Heart right ventricle (tissue), 16 donors: ENCODE data around the gene LONP2. TPM values are rescaled to one million over a fixed set of nuclear protein-coding genes. Genes with fewer than 3 reads are reported as not detected.

ENCODE experiments used
- ATAC-seq, 8 donors: fragments of 200-7000 bp; cut with Tn5 transposase; one replicate each; pipeline ENCODE4 v1.9.1; 2020; ENCODE audit warnings: mild to moderate bottlenecking in 8 of 8, moderate library complexity in 8 of 8, moderate number of reproducible peaks in 1 of 8
- DNase-seq, 2 donors: peaks; one replicate each; pipeline ENCODE4 v3.0.0-alpha.2; 2020
- H3K27ac ChIP-seq, 10 donors: fragments of 200-600 bp; sonication (generic) in 2 of 10; one replicate each; pipeline versions ENCODE4 v1.5.0 to v1.8.0; 2020 to 2022; ENCODE audit warnings: mild to moderate bottlenecking in 3 of 10
- H3K27me3 ChIP-seq, 7 donors: fragments of 200-600 bp; one replicate each; pipeline ENCODE4 v1.8.0; 2021 to 2022; ENCODE audit warnings: mild to moderate bottlenecking in 2 of 7
- H3K36me3 ChIP-seq, 9 donors: fragments of 200-600 bp; sonication (generic) in 1 of 9; one replicate each; pipeline versions ENCODE4 v1.5.0 to v1.8.0; 2020 to 2022; ENCODE audit warnings: mild to moderate bottlenecking in 2 of 9
- H3K4me1 ChIP-seq, 9 donors: fragments of 200-600 bp; sonication (generic) in 1 of 9; one replicate each; pipeline versions ENCODE4 v1.5.0 to v1.8.0; 2020 to 2022; ENCODE audit warnings: mild to moderate bottlenecking in 4 of 9
- H3K4me3 ChIP-seq, 10 donors: fragments of 200-600 bp; sonication (generic) in 2 of 10; one replicate each; pipeline versions ENCODE4 v1.5.0 to v1.8.0; 2020 to 2022; ENCODE audit warnings: mild to moderate bottlenecking in 7 of 10, moderate library complexity in 2 of 10
- H3K9me3 ChIP-seq, 11 donors: fragments of 200-600 bp in 10 of 11; sonication (generic) in 2 of 11; one replicate each; pipeline versions ENCODE4 v1.5.0 to v1.8.0; 2013 to 2022; ENCODE audit warnings: mild to moderate bottlenecking in 2 of 11, control low read depth in 1 of 11, moderate library complexity in 1 of 11
- CTCF ChIP-seq, 9 donors: fragments of 200-600 bp; sonication (generic) in 2 of 9; IDR thresholded peaks; one replicate each; pipeline versions ENCODE4 v1.5.0 to v1.8.0; 2021 to 2022; ENCODE audit warnings: antibody characterized with exemption in 9 of 9, mild to moderate bottlenecking in 5 of 9, moderate library complexity in 1 of 9
- WGBS, 2 donors: extraction: QIAGEN DNeasy Blood & Tissue Kit; methylation state at CpG; one replicate each; pipeline ENCODE4 v1.1.7; 2013; ENCODE audit warnings: inconsistent platforms in 1 of 2; 5-methylcytosine and 5-hydroxymethylcytosine counted together
- intact Hi-C, 10 donors: fragments of 100-400 bp; cut with DNase I; formaldehyde crosslinking; loops; one replicate each; pipeline versions ENCODE4 v1.11.1 to v1.14.2; 2022
- polyA plus RNA-seq, 2 donors: library from polyadenylated mRNA; stranded (reverse); fragments of 200-250 nt; gene quantifications; one replicate each; pipeline ENCODE4 v1.2.3, GENCODE V29; 2013
- total RNA-seq, 10 donors: library from RNA; stranded (reverse); fragmentation: NEBNext Ultra II Directional in 3 of 10; extraction: Animal tissue kit (Norgen Biotek cat#: 25700) in 3 of 10; gene quantifications; one replicate each; pipeline versions ENCODE4 v1.2.1 to v1.2.4, GENCODE V29; 2021 to 2023
- donor health status: Arrhythmogenic right ventricular cardiomyopathy.
- donor health status: ischemic (EF 13 %, LVEDD 7.1; RV severe dilation, severe dysfunction).
- donor health status: healthy with polysubstance abuse.
- donor health status: DM: no; HTN: yes; CAD: no.
- donor health status: DM: no; HTN: no; CAD: no.
- donor health status: ischemic (EF 25% LVEDD 6.9; RV normal size, moderate dysfunction).
- donor health status: ischemic (EF 25% LVEDD 5.7; RV mildly dilated, moderate dysfunction).
- donor health status: healthy.
- donor health status: DM: yes; HTN: yes; CAD: no.
- donor health status: Ischemic cardiomyopathy.
- donor health status: ischemic (EF 35%, LVEDD 5.7; RV mildly dilated, moderate dysfunction).
- donor health status: nonischemic (EF 11% LVEDD 7.7; RV severe dilation, severe dysfunction).
- donor health status: DM: yes; HTN: yes; CAD: no.
- donor health status: PGD.
- donor health status: ischemic (EF 29% LVEDD 5.4; RV normal size, mild dysfunction).
- donor health status: nonischemic (EF 23%, LVEDD 6.1; RV moderate dilation, normal function).

The LONP2 gene
- total and polyA plus RNA-seq, 12 donors = 16.5 to 86.6 (median 74.5) TPM

- ATAC-seq = no peak
- no peak for TF ChIP-seq CTCF (IDR thresholded peaks at IDR 0.05)
- Histone ChIP-seq H3K9me3 (no peaks in the 10 kb centered on the region), H3K27ac (no peak overlapping the region), H3K27me3 (peaks cover 0 to 20% (median 7%) of the 10 kb centered on the region in 7 donors), H3K36me3 (no peaks in the 10 kb centered on the region), H3K4me1 (no peaks in the 10 kb centered on the region), H3K4me3 (no peak overlapping the region)
- 71 to 74% methylated on average over 8 of the region's 8 CpGs for WGBS, 2 donors
- no peak for DNase-seq
- intact Hi-C loops = no loop called here
Measured at GRCh38 chr16:48206594-48207242, 37.4 kb upstream of the LONP2 start.

GRCh38 chr16:48210747-48211146 lies 33.4 kb upstream of the LONP2 start:
- Histone ChIP-seq H3K9me3 (no peaks in the 10 kb centered on the region), H3K4me1 (no peaks in the 10 kb centered on the region), H3K36me3 (no peaks in the 10 kb centered on the region), H3K27ac (no peak overlapping the region), H3K4me3 (no peak overlapping the region), H3K27me3 (peaks cover 0 to 20% (median 7%) of the 10 kb centered on the region in 7 donors)
- ATAC-seq (no peak), DNase-seq (no peak)
- no peak for TF ChIP-seq CTCF (IDR thresholded peaks at IDR 0.05)
- 90 to 91% methylated on average over 6 of the region's 6 CpGs for WGBS, 2 donors
- intact Hi-C loops = no loop called here

DNA sequence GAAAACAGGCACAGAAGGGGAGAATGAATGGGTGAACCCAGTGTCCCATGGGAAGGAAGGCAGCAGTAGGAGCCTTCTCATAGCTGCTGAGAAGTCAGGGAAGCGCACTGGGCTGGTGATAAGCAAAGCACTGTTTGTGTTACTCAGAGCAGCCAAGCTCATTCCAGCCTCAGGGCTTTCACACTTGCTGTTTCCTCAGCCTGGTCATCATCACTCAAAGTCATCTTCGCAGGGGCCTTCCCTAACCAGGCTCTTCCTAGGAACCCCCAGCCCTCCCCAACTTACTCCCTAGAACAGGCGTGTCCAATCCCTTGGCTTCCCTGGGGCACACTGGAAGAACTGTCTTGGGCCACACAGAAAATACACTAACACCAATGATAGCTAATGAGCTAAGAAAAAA lies 32.1 kb upstream of the LONP2 start:
- no peaks in the 10 kb centered on the region for H3K4me1 ChIP-seq
- no peaks in the 10 kb centered on the region for H3K9me3 ChIP-seq
- ATAC-seq = no peak
- H3K27me3 ChIP-seq = peaks cover 0 to 17% (median 6%) of the 10 kb centered on the region in 7 donors
- H3K27ac ChIP-seq = no peak overlapping the region
- H3K4me3 ChIP-seq = no peak overlapping the region
- intact Hi-C loops = no loop called here
- H3K36me3 ChIP-seq = no peaks in the 10 kb centered on the region
- no peak for DNase-seq
- WGBS, 2 donors = 64 to 73% methylated on average over 3 of the region's 3 CpGs
- no peak for TF ChIP-seq CTCF (IDR thresholded peaks at IDR 0.05)

DNA sequence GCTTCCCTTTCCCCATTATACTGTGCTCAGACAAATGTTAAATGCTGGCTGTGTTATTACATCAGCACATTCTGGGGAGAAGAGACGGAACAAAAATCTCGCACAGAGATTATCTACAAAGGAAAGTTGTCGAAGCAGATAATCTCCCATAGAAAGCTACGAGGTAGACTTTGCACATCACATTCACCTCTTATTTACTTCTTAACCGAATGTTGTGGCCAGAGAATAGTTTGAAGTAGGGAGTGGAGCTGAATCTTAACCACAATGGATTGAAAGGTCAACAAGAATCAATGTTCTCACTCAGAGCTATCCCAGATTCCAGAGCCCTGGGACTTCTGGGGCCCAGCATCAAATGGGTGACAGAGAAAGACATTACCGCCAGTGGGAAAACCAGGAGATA lies 28.4 kb upstream of the LONP2 start:
- no peak for TF ChIP-seq CTCF (IDR thresholded peaks at IDR 0.05)

More for the DNA sequence above, 28.4 kb upstream of the LONP2 start:
- H3K4me1 ChIP-seq = no peaks in the 10 kb centered on the region
- H3K27ac ChIP-seq = no peak overlapping the region
- intact Hi-C loops = no loop called here
- 74 to 83% methylated on average over 6 of the region's 6 CpGs for WGBS, 2 donors
- H3K27me3 ChIP-seq = no peaks in the 10 kb centered on the region
- no peaks in the 10 kb centered on the region for H3K9me3 ChIP-seq
- DNase-seq (no peak), ATAC-seq (no peak)
- no peaks in the 10 kb centered on the region for H3K36me3 ChIP-seq
- H3K4me3 ChIP-seq = no peak overlapping the region
